HG03196 (cell line): ENCODE data around the gene RAD51B.
A peak's percentile ranks its signal among the peaks of the same experiment; 100 is the strongest.
"Not testable (repeated sequence)": the region's sequence is repeated elsewhere in the genome, so short reads cannot be mapped to it uniquely, and the experiment has no call there.

Source experiments
- ATAC-seq: cut with Tn5 transposase; IDR thresholded peaks from one replicate; pipeline ENCODE4 v1.9.1; 2021; ENCODE audit not compliant: unreplicated experiment

RAD51B gene

GRCh38 chr14:68285421-68286179 is 466.0 kb downstream of the RAD51B start:
- ATAC-seq: peak; percentile 34

GRCh38 chr14:68286667-68287066 is 467.1 kb downstream of the RAD51B start:
- ATAC-seq: no peak

- ATAC-seq: not testable (repeated sequence)
Measured at GRCh38 chr14:68289452-68289851, 469.9 kb downstream of the RAD51B start.

GRCh38 chr14:68291820-68292219 is 472.2 kb downstream of the RAD51B start:
- no peak for ATAC-seq

- no peak for ATAC-seq
Measured at GRCh38 chr14:68292441-68293215, 473.0 kb downstream of the RAD51B start.

GRCh38 chr14:68293404-68293803 is 473.8 kb downstream of the RAD51B start:
- ATAC-seq: no peak

GRCh38 chr14:68295316-68295816 is 475.8 kb downstream of the RAD51B start:
- no peak for ATAC-seq

- no peak for ATAC-seq
Measured at GRCh38 chr14:68297039-68297438, 477.5 kb downstream of the RAD51B start.

GRCh38 chr14:68297876-68298468 is 478.4 kb downstream of the RAD51B start:
- ATAC-seq: no peak

GRCh38 chr14:68300608-68301007 is 481.0 kb downstream of the RAD51B start:
- no peak for ATAC-seq

- no peak for ATAC-seq
Measured at GRCh38 chr14:68301219-68301618, 481.6 kb downstream of the RAD51B start.

GRCh38 chr14:68302938-68303337 is 483.4 kb downstream of the RAD51B start:
- not testable (repeated sequence) for ATAC-seq

GRCh38 chr14:68305738-68306137 is 486.2 kb downstream of the RAD51B start:
- peak; percentile 7 for ATAC-seq

- ATAC-seq: peak; percentile 75
Measured at GRCh38 chr14:68306265-68306933, 486.8 kb downstream of the RAD51B start.

- ATAC-seq: no peak
Measured at GRCh38 chr14:68306934-68307789, 487.6 kb downstream of the RAD51B start.

- no peak for ATAC-seq
Measured at GRCh38 chr14:68307790-68308168, 488.2 kb downstream of the RAD51B start.

GRCh38 chr14:68308726-68309520 is 489.3 kb downstream of the RAD51B start:
- no peak for ATAC-seq

- no peak for ATAC-seq
Measured at GRCh38 chr14:68309616-68310015, 490.0 kb downstream of the RAD51B start.

- no peak for ATAC-seq
Measured at GRCh38 chr14:68312300-68312699, 492.7 kb downstream of the RAD51B start.
